Measurements from ENCODE around the gene LDB2. TPM values are rescaled to one million over a fixed set of nuclear protein-coding genes. Genes with fewer than 3 reads are reported as not detected.

LDB2 gene
- total RNA-seq, 6 experiments from 2014 or later, result 24.2 to 40.4 (median 31.7) TPM

GRCh38 chr4:16597845-16598596, 300.4 kb downstream of the LDB2 start:
- H3K36me3 Mint-ChIP-seq (ENCODE audit: low read depth), result peaks cover 5% of the 10 kb centered on the region
- no peaks in the 10 kb centered on the region for H3K9me3 Mint-ChIP-seq
- TF ChIP-seq, protein P1, sequence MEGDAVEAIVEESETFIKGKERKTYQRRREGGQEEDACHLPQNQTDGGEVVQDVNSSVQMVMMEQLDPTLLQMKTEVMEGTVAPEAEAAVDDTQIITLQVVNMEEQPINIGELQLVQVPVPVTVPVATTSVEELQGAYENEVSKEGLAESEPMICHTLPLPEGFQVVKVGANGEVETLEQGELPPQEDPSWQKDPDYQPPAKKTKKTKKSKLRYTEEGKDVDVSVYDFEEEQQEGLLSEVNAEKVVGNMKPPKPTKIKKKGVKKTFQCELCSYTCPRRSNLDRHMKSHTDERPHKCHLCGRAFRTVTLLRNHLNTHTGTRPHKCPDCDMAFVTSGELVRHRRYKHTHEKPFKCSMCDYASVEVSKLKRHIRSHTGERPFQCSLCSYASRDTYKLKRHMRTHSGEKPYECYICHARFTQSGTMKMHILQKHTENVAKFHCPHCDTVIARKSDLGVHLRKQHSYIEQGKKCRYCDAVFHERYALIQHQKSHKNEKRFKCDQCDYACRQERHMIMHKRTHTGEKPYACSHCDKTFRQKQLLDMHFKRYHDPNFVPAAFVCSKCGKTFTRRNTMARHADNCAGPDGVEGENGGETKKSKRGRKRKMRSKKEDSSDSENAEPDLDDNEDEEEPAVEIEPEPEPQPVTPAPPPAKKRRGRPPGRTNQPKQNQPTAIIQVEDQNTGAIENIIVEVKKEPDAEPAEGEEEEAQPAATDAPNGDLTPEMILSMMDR (IDR thresholded peaks at IDR 0.05), result no peak
- no peaks in the 10 kb centered on the region; the same call in 1 of the 2 replicates for H3K27me3 Mint-ChIP-seq (ENCODE audit: insufficient read depth)
- H3K4me3 Mint-ChIP-seq, result peak overlapping the region; percentile 39; the same call in 1 of the 2 replicates
- H3K4me1 Mint-ChIP-seq (ENCODE audit: low read depth), result peaks cover 15% of the 10 kb centered on the region
- DNase-seq, result peak; percentile 61
- peak overlapping the region; percentile 93 for H3K27ac Mint-ChIP-seq

DNA sequence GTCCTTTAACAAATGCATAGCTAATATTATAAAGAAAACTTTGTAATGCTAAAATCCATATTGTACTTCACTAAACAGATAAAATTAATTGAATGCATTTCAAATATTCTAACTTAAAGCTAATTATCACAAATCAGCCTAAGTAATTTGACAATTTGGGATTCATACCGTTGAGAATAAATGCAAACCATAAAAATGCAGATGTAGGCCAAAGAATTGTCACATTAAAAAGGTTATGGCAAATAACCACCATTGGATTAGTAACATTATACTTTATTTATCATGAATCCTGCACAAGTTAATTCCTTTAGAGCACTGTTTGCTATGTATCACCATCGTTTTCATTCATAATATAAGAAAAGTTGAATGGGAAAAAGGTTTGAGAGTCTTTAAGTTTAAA, 301.0 kb downstream of the LDB2 start:
- no peak overlapping the region for H3K4me3 Mint-ChIP-seq
- H3K9me3 Mint-ChIP-seq, result no peaks in the 10 kb centered on the region
- TF ChIP-seq, protein P1 (IDR thresholded peaks at IDR 0.05), result no peak
- peaks cover 5% of the 10 kb centered on the region for H3K36me3 Mint-ChIP-seq (ENCODE audit: low read depth)
- peaks cover 15% of the 10 kb centered on the region for H3K4me1 Mint-ChIP-seq (ENCODE audit: low read depth)
- H3K27me3 Mint-ChIP-seq (ENCODE audit: insufficient read depth), result no peaks in the 10 kb centered on the region; the same call in 1 of the 2 replicates
- no peak overlapping the region for H3K27ac Mint-ChIP-seq
- no peak for DNase-seq

- TF ChIP-seq, protein P1 (IDR thresholded peaks at IDR 0.05), result no peak
- H3K4me3 Mint-ChIP-seq, result no peak overlapping the region
- no peak for DNase-seq
- no peaks in the 10 kb centered on the region for H3K9me3 Mint-ChIP-seq
- H3K36me3 Mint-ChIP-seq (ENCODE audit: low read depth), result peaks cover 5% of the 10 kb centered on the region
- H3K4me1 Mint-ChIP-seq (ENCODE audit: low read depth), result peaks cover 15% of the 10 kb centered on the region
- H3K27me3 Mint-ChIP-seq (ENCODE audit: insufficient read depth), result no peaks in the 10 kb centered on the region; the same call in 1 of the 2 replicates
- no peak overlapping the region for H3K27ac Mint-ChIP-seq
Observed at GRCh38 chr4:16596267-16596666, 302.2 kb downstream of the LDB2 start.

DNA sequence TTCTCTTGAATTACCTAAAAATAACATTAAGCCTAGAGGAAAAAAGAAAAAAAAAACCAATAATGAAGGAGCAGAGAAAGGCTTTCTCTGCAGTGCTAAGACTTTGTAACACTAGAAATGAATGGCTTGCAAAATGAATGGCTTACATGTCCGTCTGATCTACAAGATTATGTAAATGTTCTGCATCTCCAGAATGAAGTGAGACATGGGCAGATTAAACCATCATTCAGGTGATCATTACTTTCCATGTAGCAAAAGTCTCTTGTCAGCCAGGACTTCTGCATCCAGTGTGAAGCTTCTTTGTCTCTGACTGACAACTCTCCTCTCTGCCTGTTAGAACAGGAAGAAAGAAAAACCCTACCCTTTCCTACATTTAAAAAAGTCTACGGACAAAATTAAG, 304.3 kb downstream of the LDB2 start:
- Mint-ChIP-seq H3K4me3 (no peak overlapping the region), H3K27me3 (ENCODE audit: insufficient read depth) (no peaks in the 10 kb centered on the region; the same call in 1 of the 2 replicates), H3K4me1 (ENCODE audit: low read depth) (peaks cover 15% of the 10 kb centered on the region), H3K27ac (no peak overlapping the region), H3K36me3 (ENCODE audit: low read depth) (peaks cover 5% of the 10 kb centered on the region), H3K9me3 (no peaks in the 10 kb centered on the region)
- TF ChIP-seq, protein P1 (IDR thresholded peaks at IDR 0.05), result no peak
- DNase-seq, result no peak

DNA sequence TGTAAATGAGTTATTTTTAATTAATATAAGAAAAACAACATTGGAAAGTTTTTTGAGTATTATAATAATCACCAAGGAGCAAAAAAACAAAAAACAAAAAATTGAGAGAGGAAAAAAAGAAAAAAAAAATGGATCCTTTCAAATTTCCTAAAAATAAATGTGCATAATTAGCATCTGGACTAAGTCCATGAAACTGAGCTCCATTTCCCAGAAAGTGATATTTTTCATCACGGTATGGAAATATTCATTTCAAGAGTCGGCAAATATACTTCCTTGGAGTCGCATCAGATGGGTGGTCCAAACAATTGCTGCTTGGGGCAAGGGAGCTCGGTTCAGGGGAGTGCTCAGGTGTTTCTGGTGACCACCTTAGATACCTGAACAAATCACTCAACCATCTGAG, 305.1 kb downstream of the LDB2 start:
- Mint-ChIP-seq H3K4me3 (no peak overlapping the region), H3K36me3 (ENCODE audit: low read depth) (peaks cover 5% of the 10 kb centered on the region), H3K27ac (no peak overlapping the region), H3K9me3 (no peaks in the 10 kb centered on the region), H3K4me1 (ENCODE audit: low read depth) (peaks cover 7% of the 10 kb centered on the region), H3K27me3 (ENCODE audit: insufficient read depth) (no peaks in the 10 kb centered on the region; the same call in 1 of the 2 replicates)
- TF ChIP-seq, protein P1 (IDR thresholded peaks at IDR 0.05), result no peak
- DNase-seq, result no peak
